Ovary (tissue), 3 donors: ENCODE measurements around the gene FGFR4.

ENCODE experiments used
- EP300 ChIP-seq: sonication (generic); formaldehyde crosslinking; IDR thresholded peaks from one replicate; pipeline ENCODE4 v1.6.1; 2017; ENCODE audit warnings: antibody characterized with exemption
- POLR2A ChIP-seq: fragments of 450-650 bp; IDR thresholded peaks from one replicate; pipeline ENCODE4 v1.6.1; 2017; ENCODE audit warnings: antibody characterized with exemption, mild to moderate bottlenecking, moderate library complexity
- TF ChIP-seq, protein P1 (sequence below), 3 donors: fragments of 450-650 bp in 2 of 3; fragments of 200-600 bp in 1 of 3; IDR thresholded peaks; one replicate each; pipeline versions ENCODE4 v1.5.1 to v1.8.0; 2016 to 2022; ENCODE audit warnings: antibody characterized with exemption in 3 of 3, mild to moderate bottlenecking in 1 of 3
- donor health status: DM: no; HTN: no; CAD: no.

DNA sequence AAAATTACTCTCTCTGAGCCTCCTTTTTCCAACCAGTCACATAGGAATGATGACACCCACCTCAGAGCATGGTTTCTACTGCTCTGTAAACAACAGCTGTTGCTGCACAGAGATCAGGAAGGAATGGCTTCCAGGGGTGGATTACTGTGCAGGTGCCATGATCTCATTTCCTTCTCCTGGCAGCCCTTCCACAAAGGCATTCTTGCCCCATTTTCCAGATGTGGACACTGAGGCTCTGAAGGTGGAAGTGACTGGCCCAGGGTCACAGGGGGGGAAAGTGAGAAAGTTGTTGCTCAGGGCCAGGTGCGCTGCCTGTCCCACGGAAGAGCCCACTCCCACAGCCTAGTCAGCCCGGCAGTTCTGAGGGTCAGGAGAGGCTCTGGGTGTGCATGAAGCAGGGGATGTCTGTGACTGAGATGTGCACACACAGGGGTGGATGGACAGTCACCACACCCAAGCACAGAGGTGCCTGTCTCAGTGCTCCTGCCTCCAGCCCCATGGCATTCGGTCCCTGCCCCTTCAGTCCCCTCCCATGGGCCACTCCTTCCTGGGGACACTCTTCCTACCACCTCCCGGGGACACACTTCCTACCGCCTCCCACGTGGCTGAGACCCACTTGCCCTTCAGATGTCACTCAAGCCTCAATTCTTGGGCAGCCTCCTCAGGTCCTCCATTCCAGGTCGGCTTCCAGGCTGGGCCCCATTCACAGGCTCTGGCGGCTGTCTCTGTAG lies 17.0 kb downstream of the FGFR4 start:
- TF ChIP-seq, protein P1, sequence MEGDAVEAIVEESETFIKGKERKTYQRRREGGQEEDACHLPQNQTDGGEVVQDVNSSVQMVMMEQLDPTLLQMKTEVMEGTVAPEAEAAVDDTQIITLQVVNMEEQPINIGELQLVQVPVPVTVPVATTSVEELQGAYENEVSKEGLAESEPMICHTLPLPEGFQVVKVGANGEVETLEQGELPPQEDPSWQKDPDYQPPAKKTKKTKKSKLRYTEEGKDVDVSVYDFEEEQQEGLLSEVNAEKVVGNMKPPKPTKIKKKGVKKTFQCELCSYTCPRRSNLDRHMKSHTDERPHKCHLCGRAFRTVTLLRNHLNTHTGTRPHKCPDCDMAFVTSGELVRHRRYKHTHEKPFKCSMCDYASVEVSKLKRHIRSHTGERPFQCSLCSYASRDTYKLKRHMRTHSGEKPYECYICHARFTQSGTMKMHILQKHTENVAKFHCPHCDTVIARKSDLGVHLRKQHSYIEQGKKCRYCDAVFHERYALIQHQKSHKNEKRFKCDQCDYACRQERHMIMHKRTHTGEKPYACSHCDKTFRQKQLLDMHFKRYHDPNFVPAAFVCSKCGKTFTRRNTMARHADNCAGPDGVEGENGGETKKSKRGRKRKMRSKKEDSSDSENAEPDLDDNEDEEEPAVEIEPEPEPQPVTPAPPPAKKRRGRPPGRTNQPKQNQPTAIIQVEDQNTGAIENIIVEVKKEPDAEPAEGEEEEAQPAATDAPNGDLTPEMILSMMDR (IDR thresholded peaks at IDR 0.05), result no peak
- TF ChIP-seq EP300, result no peak
- TF ChIP-seq POLR2A, result no peak
